ENCODE data around the gene ADAMTSL4. TPM values are rescaled to one million over a fixed set of nuclear protein-coding genes. Genes with fewer than 3 reads are reported as not detected.

The ADAMTSL4 gene
- total RNA-seq, 3 donors from 2014 or later (not counting 1 experiment from before 2014, with no cell fraction given): 1.7 to 2.9 (median 2.9) TPM

DNA sequence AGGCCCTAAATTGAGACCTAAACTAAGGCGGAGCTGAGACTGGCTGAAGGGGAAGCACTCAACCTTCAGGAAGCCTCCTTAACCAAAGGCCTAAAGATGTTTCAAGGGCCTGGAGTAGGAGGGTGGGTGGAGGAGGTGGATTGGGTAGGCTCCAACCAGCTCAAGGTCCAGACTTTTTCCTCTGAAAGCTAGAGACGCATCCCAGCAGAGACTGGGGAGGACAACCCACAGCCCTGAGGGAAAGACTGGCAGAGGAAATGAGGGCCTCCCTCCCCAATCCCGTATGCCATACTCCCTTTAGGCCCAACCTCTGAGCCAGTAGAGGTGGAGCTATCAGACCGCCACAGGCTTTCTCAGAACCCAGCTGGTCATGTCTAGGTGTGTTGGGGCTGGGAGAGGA lies 40.2 kb upstream of the ADAMTSL4 start:
- Histone ChIP-seq H3K27ac (ENCODE audit: low read length) (no peak overlapping the region), H3K27me3 (ENCODE audit: control insufficient read depth, insufficient read depth, low read length) (no peaks in the 10 kb centered on the region), H3K36me3 (ENCODE audit: control insufficient read depth, insufficient read depth, low read length) (peaks cover 36% of the 10 kb centered on the region), H3K4me1 (ENCODE audit: control insufficient read depth, insufficient read depth, low read length) (no peaks in the 10 kb centered on the region), H3K4me3 (ENCODE audit: low read length) (no peak overlapping the region), H3K9me3 (ENCODE audit: control insufficient read depth, insufficient read depth, low read length) (no peaks in the 10 kb centered on the region)
- peaks cover 5 to 11% of the 10 kb centered on the region in 2 donors for H3K4me1 Mint-ChIP-seq
- WGBS (ENCODE audit: insufficient coverage): 100% methylated on average over 3 of the region's 4 CpGs
- DNase-seq (no peak), ATAC-seq (no peak)
- H3K4me3 Mint-ChIP-seq: no peak overlapping the region
- TF ChIP-seq, protein P1, sequence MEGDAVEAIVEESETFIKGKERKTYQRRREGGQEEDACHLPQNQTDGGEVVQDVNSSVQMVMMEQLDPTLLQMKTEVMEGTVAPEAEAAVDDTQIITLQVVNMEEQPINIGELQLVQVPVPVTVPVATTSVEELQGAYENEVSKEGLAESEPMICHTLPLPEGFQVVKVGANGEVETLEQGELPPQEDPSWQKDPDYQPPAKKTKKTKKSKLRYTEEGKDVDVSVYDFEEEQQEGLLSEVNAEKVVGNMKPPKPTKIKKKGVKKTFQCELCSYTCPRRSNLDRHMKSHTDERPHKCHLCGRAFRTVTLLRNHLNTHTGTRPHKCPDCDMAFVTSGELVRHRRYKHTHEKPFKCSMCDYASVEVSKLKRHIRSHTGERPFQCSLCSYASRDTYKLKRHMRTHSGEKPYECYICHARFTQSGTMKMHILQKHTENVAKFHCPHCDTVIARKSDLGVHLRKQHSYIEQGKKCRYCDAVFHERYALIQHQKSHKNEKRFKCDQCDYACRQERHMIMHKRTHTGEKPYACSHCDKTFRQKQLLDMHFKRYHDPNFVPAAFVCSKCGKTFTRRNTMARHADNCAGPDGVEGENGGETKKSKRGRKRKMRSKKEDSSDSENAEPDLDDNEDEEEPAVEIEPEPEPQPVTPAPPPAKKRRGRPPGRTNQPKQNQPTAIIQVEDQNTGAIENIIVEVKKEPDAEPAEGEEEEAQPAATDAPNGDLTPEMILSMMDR (IDR thresholded peaks at IDR 0.05): no peak
- peaks cover 9% of the 10 kb centered on the region for H3K36me3 Mint-ChIP-seq
- intact Hi-C loops (cut with micrococcal nuclease): no loop called here
- H3K27ac Mint-ChIP-seq: no peak overlapping the region
- H3K27me3 Mint-ChIP-seq (ENCODE audit: low read depth in 2 of 2): no peaks in the 10 kb centered on the region
- H3K9me3 Mint-ChIP-seq: no peaks in the 10 kb centered on the region

DNA sequence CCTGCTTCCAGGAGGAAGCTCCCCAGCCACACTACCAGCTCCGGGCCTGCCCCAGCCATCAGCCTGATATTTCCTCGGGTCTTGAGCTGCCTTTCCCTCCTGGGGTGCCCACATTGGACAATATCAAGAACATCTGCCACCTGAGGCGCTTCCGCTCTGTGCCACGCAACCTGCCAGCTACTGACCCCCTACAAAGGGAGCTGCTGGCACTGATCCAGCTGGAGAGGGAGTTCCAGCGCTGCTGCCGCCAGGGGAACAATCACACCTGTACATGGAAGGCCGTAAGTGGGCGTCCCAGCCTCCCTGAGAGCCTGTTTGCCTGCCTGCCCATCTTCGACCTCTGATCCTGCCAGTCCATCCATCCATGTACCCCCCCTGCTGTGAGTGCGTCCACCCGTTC lies 37.7 kb upstream of the ADAMTSL4 start:
- no peaks in the 10 kb centered on the region for H3K9me3 ChIP-seq (ENCODE audit: control insufficient read depth, insufficient read depth, low read length)
- peaks cover 16% of the 10 kb centered on the region for H3K4me1 ChIP-seq (ENCODE audit: control insufficient read depth, insufficient read depth, low read length)
- Mint-ChIP-seq H3K9me3 (no peaks in the 10 kb centered on the region), H3K27ac (no peak overlapping the region), H3K4me3 (no peak overlapping the region), H3K27me3 (ENCODE audit: low read depth in 2 of 2) (no peaks in the 10 kb centered on the region), H3K36me3 (no peaks in the 10 kb centered on the region), H3K4me1 (peaks cover 13 to 23% of the 10 kb centered on the region in 2 donors)
- DNase-seq: no peak
- no peak overlapping the region for H3K27ac ChIP-seq (ENCODE audit: low read length)
- H3K27me3 ChIP-seq (ENCODE audit: control insufficient read depth, insufficient read depth, low read length): no peaks in the 10 kb centered on the region
- no peak overlapping the region for H3K4me3 ChIP-seq (ENCODE audit: low read length)
- H3K36me3 ChIP-seq (ENCODE audit: control insufficient read depth, insufficient read depth, low read length): peaks cover 11% of the 10 kb centered on the region
- intact Hi-C loops (cut with micrococcal nuclease): no loop called here
- TF ChIP-seq, protein P1 (IDR thresholded peaks at IDR 0.05): no peak
- ATAC-seq: no peak
- WGBS (ENCODE audit: insufficient coverage): 93% methylated on average over 12 of the region's 12 CpGs

GRCh38 chr1:150511985-150512660 lies 37.1 kb upstream of the ADAMTSL4 start:
- no peaks in the 10 kb centered on the region for H3K36me3 Mint-ChIP-seq
- ATAC-seq (no peak), DNase-seq (no peak)
- no peak overlapping the region for H3K4me3 Mint-ChIP-seq
- intact Hi-C loops (cut with micrococcal nuclease): no loop called here
- TF ChIP-seq, protein P1 (IDR thresholded peaks at IDR 0.05): no peak
- H3K4me1 Mint-ChIP-seq: peaks cover 13 to 25% of the 10 kb centered on the region in 2 donors
- no peaks in the 10 kb centered on the region for H3K9me3 Mint-ChIP-seq
- no peak overlapping the region for H3K27ac ChIP-seq (ENCODE audit: low read length)
- H3K27me3 ChIP-seq (ENCODE audit: control insufficient read depth, insufficient read depth, low read length): no peaks in the 10 kb centered on the region
- 95% methylated on average over 17 of the region's 17 CpGs for WGBS (ENCODE audit: insufficient coverage)
- no peak overlapping the region for H3K4me3 ChIP-seq (ENCODE audit: low read length)
- no peak overlapping the region for H3K27ac Mint-ChIP-seq
- H3K36me3 ChIP-seq (ENCODE audit: control insufficient read depth, insufficient read depth, low read length): peaks cover 6% of the 10 kb centered on the region
- H3K27me3 Mint-ChIP-seq (ENCODE audit: low read depth in 2 of 2): no peaks in the 10 kb centered on the region
- H3K4me1 ChIP-seq (ENCODE audit: control insufficient read depth, insufficient read depth, low read length): peaks cover 16% of the 10 kb centered on the region
- H3K9me3 ChIP-seq (ENCODE audit: control insufficient read depth, insufficient read depth, low read length): no peaks in the 10 kb centered on the region

DNA sequence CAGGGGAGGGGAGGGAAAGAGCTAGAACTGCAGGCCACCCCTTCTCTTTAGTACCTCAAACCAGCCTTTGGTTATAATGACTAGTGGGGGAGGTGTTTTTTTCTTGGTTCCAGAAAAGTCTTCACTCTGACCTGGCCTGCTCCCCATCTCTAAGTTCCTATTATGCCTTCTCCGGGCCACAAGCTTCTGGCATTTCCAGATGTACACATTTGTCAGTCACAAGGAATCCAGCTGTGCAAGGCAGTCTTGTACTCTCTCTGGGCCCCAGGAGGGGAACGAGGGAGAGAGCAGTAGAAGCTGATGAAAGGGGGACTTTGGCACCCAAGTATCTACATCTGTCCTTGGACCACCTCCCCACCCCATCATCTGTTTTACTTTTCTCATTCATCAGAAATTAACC lies 36.4 kb upstream of the ADAMTSL4 start:
- Histone ChIP-seq H3K27me3 (ENCODE audit: control insufficient read depth, insufficient read depth, low read length) (no peaks in the 10 kb centered on the region), H3K4me3 (ENCODE audit: low read length) (no peak overlapping the region), H3K36me3 (ENCODE audit: control insufficient read depth, insufficient read depth, low read length) (peaks cover 3% of the 10 kb centered on the region), H3K27ac (ENCODE audit: low read length) (no peak overlapping the region), H3K4me1 (ENCODE audit: control insufficient read depth, insufficient read depth, low read length) (peaks cover 16% of the 10 kb centered on the region), H3K9me3 (ENCODE audit: control insufficient read depth, insufficient read depth, low read length) (no peaks in the 10 kb centered on the region)
- Mint-ChIP-seq H3K27ac (no peak overlapping the region), H3K4me1 (peaks cover 10 to 26% of the 10 kb centered on the region in 2 donors), H3K9me3 (no peaks in the 10 kb centered on the region), H3K27me3 (ENCODE audit: low read depth in 2 of 2) (no peaks in the 10 kb centered on the region), H3K4me3 (no peak overlapping the region), H3K36me3 (no peaks in the 10 kb centered on the region)
- TF ChIP-seq, protein P1 (IDR thresholded peaks at IDR 0.05): no peak
- 95% methylated on average over 2 of the region's 2 CpGs for WGBS (ENCODE audit: insufficient coverage)
- no peak for ATAC-seq
- intact Hi-C loops (cut with micrococcal nuclease): no loop called here
- no peak for DNase-seq
